Fibroblast of skin of right quadriceps (primary cell): ENCODE measurements around the gene MTA1.

Source experiments
- DNase-seq: peaks from one replicate; pipeline ENCODE4 v3.0.0-alpha.2; 2013

Gene MTA1

GRCh38 chr14:105478398-105479251 lies 59.0 kb downstream of the MTA1 start:
- no peak for DNase-seq

- no peak for DNase-seq
Observed at GRCh38 chr14:105479431-105480158, 60.0 kb downstream of the MTA1 start.

- no peak for DNase-seq
Observed at GRCh38 chr14:105480199-105480746, 60.6 kb downstream of the MTA1 start.

GRCh38 chr14:105480807-105481801 lies 61.5 kb downstream of the MTA1 start:
- DNase-seq: peak; percentile 85

- DNase-seq: peak; percentile 97
Observed at GRCh38 chr14:105481886-105482457, 62.3 kb downstream of the MTA1 start.

- DNase-seq: no peak
Observed at GRCh38 chr14:105482486-105483110, 63.0 kb downstream of the MTA1 start.

GRCh38 chr14:105483300-105484068 lies 63.9 kb downstream of the MTA1 start:
- no peak for DNase-seq

- no peak for DNase-seq
Observed at GRCh38 chr14:105484069-105484996, 64.7 kb downstream of the MTA1 start.

- DNase-seq: no peak
Observed at GRCh38 chr14:105484997-105485393, 65.4 kb downstream of the MTA1 start.

- DNase-seq: peak; percentile 37
Observed at GRCh38 chr14:105485739-105486162, 66.1 kb downstream of the MTA1 start.

- no peak for DNase-seq
Observed at GRCh38 chr14:105486163-105486973, 66.7 kb downstream of the MTA1 start, which contains the start of gene CRIP1. TSS of gene CRIP1 (plus strand) at chr14:105486886. CDS start at chr14:105487260, 374 bp downstream.

GRCh38 chr14:105486974-105487448 lies 67.4 kb downstream of the MTA1 start:
- DNase-seq: no peak

GRCh38 chr14:105487449-105487985 lies 67.9 kb downstream of the MTA1 start:
- no peak for DNase-seq

- DNase-seq: no peak
Observed at GRCh38 chr14:105487986-105488777, 68.6 kb downstream of the MTA1 start.

GRCh38 chr14:105488781-105489541 lies 69.3 kb downstream of the MTA1 start:
- no peak for DNase-seq

GRCh38 chr14:105489542-105490266 lies 70.1 kb downstream of the MTA1 start:
- peak; percentile 79 for DNase-seq
